HG03066 (cell line): ENCODE data around the gene GABBR2.
"Not testable (repeated sequence)": the region's sequence is repeated elsewhere in the genome, so short reads cannot be mapped to it uniquely, and the experiment has no call there.

Experiments used
- ATAC-seq: cut with Tn5 transposase; IDR thresholded peaks from one replicate; pipeline ENCODE4 v1.9.1; 2021; ENCODE audit warnings: low read depth; ENCODE audit not compliant: unreplicated experiment

GABBR2 gene

GRCh38 chr9:98521141-98521540 lies 187.6 kb downstream of the GABBR2 start:
- no peak for ATAC-seq

GRCh38 chr9:98520221-98520960 lies 188.3 kb downstream of the GABBR2 start:
- no peak for ATAC-seq

GRCh38 chr9:98519641-98520040 lies 189.1 kb downstream of the GABBR2 start:
- no peak for ATAC-seq

DNA sequence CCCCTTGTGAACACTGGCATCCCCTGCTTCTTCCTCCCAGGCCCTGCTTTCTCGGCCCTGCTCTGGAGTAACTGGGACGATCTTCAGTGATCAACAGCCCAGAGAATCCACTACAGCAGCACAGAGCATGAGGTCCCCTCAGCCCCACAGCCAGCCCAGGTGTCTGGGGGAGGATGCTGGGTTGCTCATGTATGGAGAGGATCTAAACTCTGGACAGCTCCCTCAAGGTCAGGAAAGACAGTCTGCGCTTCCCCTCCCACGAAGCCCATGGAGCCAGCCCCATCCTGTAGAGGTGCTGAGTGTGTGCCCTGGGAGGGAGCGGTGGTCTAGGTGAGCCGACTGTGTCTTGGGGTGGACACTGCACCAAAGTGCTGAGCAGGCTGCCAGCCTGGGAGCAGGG lies 190.2 kb downstream of the GABBR2 start:
- no peak for ATAC-seq

- no peak for ATAC-seq
These were observed 191.0 kb downstream of the GABBR2 start for GRCh38 chr9:98517761-98518160.

GRCh38 chr9:98516897-98517503 lies 191.7 kb downstream of the GABBR2 start:
- ATAC-seq = no peak

GRCh38 chr9:98516205-98516896 lies 192.4 kb downstream of the GABBR2 start:
- ATAC-seq = no peak

- ATAC-seq = no peak
These were observed 193.1 kb downstream of the GABBR2 start for GRCh38 chr9:98515506-98516204.

DNA sequence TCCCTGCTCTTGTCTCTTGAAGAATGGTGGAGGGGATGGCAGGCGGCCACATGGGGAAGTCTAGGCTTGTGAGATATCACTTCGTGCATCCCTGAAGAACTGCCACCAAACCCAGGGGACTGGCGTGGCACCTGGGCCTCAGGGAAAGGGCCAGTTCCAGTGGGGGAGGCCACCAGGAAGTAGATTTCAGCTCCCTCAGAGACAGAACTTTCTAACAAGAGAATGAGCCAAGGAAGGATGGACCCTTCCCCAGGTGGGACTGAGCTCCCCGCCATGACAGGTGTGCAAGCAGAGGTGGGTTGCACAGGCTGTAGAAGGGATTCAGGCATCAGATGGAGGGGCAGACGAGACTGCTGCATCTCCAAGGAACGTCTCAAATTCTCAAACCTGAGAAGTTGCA lies 193.9 kb downstream of the GABBR2 start:
- ATAC-seq = no peak

DNA sequence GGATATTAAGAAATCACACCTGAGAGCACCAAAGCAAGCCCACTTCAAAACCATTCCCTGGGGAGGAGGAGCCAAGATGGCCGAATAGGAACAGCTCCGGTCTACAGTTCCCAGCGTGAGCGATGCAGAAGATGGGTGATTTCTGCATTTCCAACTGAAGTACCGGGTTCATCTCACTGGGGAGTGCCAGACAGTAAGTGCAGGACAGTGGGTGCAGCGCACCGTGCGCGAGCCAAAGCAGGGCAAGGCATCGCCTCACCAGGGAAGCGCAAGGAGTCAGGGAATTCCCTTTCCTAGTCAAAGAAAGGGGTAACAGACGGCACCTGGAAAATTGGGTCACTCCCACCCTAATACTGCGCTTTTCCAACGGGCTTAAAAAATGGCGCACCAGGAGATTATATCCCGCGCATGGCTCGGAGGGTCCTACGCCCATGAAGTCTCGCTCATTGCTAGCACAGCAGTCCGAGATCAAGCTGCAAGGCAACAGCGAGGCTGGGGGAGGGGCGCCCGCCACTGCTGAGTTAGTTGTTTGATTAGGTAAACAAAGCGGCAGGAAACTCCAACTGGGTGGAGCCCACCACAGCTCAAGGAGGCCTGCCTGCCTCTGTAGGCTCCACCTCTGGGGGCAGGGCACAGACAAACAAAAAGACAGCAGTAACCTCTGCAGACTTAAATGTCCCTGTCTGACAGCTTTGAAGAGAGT lies 200.4 kb downstream of the GABBR2 start:
- not testable (repeated sequence) for ATAC-seq

DNA sequence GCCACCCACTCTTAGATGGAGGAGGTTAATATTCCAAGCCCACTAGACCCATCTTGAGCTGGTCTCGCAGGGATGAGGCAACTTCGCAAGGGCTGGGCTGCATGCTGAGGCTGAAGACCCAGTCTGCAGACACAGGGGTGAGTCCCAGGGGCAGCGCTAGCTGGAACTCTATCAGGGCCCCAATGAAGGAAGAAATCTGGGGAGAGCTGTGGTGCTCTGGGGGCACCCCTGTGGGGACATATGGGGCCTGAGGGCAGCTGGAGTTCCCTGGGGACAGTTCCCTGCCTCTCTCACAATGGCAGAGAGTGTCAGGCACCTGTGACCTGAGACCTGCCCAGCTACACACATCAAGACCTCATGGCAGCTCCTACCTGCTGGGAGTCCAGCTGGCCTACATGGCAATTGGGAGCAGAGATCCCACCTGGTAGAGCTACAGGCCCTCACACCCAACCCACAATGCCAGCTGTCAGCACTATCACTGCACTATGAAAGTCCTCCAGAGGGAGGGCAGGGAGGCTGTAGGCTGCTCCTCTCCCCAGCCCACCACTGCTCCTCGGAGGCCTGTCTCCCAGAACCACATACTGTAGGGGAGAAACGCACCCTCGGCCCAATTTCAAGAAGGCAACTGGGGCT lies 202.2 kb downstream of the GABBR2 start:
- ATAC-seq = no peak

DNA sequence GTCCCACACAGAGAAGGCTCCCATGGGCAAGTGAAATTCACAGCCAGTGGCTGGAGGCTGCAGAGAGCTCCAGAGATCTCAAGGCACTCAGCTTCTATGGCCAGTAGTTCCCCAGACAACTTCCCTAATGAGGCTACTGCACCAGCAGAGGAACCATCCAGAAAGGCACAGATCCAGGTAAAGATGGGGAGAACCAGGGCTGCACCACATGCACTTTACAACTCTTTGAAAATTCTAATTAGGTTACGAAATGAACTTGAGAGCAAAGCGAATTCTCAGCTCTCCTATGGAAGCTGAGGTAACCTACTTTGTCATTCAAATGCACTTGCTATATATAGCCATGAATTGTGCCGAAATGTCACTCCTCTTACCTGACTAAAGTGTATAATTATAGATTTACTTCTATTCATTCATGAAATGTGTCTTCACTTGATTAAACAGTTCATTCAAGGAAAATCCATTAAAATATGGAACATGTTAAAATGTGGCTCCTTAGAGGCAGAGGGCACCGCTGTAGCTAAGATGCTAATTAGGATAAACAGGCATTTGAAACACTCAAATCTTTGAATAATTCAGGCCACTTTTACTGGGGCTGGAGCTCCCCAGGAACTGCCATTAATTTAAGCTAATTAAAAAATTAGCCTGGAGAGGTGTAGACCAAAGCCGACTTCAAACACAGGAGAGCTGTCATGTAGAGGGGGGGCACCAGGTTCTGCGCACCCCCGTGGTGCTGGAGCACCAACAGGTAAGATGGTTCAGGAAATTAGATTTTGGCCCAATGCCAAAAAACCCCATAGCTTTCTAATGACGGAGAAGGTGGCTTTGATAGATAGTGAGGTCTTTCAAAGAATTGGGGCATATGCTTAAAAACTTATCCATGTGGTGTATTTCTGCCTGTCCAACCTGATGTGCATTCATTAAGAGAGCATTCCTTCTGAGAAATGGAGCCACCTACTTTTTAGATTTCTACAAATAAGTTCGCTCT lies 204.1 kb downstream of the GABBR2 start:
- no peak for ATAC-seq

GRCh38 chr9:98503867-98504266 lies 204.9 kb downstream of the GABBR2 start:
- ATAC-seq = no peak

GRCh38 chr9:98502976-98503325 lies 205.8 kb downstream of the GABBR2 start:
- ATAC-seq = no peak

GRCh38 chr9:98502311-98502975 lies 206.3 kb downstream of the GABBR2 start:
- no peak for ATAC-seq

DNA sequence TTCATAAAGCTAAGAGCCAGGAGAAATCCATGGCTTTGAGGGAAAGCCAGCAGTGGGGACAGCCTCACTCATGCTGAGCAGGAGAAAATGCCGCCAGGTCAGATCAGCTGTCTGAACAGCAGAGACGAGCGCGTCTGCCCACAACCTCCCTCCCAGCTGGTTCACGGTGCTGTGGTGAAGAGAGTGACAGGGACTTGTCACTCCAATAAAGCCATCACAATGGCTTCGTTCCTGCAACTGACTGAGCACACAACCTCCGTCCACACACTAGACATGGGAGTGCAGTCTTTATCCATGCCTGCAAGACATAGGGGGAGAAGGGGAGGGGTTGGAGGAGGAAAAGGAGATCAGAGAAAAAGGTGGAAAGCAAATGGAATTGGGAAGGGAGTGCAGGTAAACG lies 206.9 kb downstream of the GABBR2 start:
- no peak for ATAC-seq

GRCh38 chr9:98501259-98501658 lies 207.5 kb downstream of the GABBR2 start:
- ATAC-seq = not testable (repeated sequence)

- ATAC-seq = no peak
These were observed 208.3 kb downstream of the GABBR2 start for GRCh38 chr9:98500337-98500919.
